ENCODE data around the gene NDUFAF4. TPM values are rescaled to one million over a fixed set of nuclear protein-coding genes. Genes with fewer than 3 reads are reported as not detected.
A peak's percentile ranks its signal among the peaks of the same experiment; 100 is the strongest.

Gene NDUFAF4
- total and polyA plus RNA-seq, 4 donors = 9.7 to 38.7 (median 15.9) TPM

- Histone ChIP-seq H3K27ac (ENCODE audit: low read depth in 1 of 2, low read length in 1 of 2) (no peak overlapping the region), H3K27me3 (ENCODE audit: control insufficient read depth in 3 of 3, insufficient read depth in 3 of 3, low read length in 2 of 3) (no peaks in the 10 kb centered on the region), H3K36me3 (ENCODE audit: control insufficient read depth in 4 of 4, insufficient read depth in 4 of 4, low read length in 4 of 4) (peaks cover 0 to 2% (median 0%) of the 10 kb centered on the region in 4 donors), H3K4me3 (no peak overlapping the region), H3K9me3 (ENCODE audit: control insufficient read depth in 4 of 4, insufficient read depth in 3 of 4, low read length in 3 of 4) (no peaks in the 10 kb centered on the region), H3K4me1 (ENCODE audit: control insufficient read depth in 5 of 5, insufficient read depth in 5 of 5, low read length in 5 of 5) (peaks cover 0 to 20% (median 9%) of the 10 kb centered on the region in 5 donors), H3K9ac (ENCODE audit: insufficient read depth in 1 of 2, low read length in 2 of 2) (no peak overlapping the region)
- ATAC-seq (ENCODE audit: insufficient read depth, low FRiP score) = no peak
- 81 to 83% methylated on average over 2 of the region's 2 CpGs for WGBS, 2 donors
- peak in 2 of 3 donors; percentile 54 to 71 for DNase-seq
- no peak for TF ChIP-seq CTCF (IDR thresholded peaks at IDR 0.05; ENCODE audit: control extremely low read depth, extremely low read depth)
Measured at GRCh38 chr6:96899451-96899998, 1.8 kb upstream of the NDUFAF4 start.

GRCh38 chr6:96899019-96899418 lies 1.3 kb upstream of the NDUFAF4 start:
- no peak overlapping the region for H3K4me3 ChIP-seq
- TF ChIP-seq CTCF (IDR thresholded peaks at IDR 0.05; ENCODE audit: control extremely low read depth, extremely low read depth) = peak; percentile 33
- peak overlapping the region in 1 of 2 donors; percentile 6 for H3K9ac ChIP-seq (ENCODE audit: insufficient read depth in 1 of 2, low read length in 2 of 2)
- H3K4me1 ChIP-seq (ENCODE audit: control insufficient read depth in 5 of 5, insufficient read depth in 5 of 5, low read length in 5 of 5) = peaks cover 0 to 20% (median 11%) of the 10 kb centered on the region in 5 donors
- H3K27me3 ChIP-seq (ENCODE audit: control insufficient read depth in 3 of 3, insufficient read depth in 3 of 3, low read length in 2 of 3) = no peaks in the 10 kb centered on the region
- no peak for ATAC-seq (ENCODE audit: insufficient read depth, low FRiP score)
- DNase-seq = peak in 2 of 3 donors; percentile 58 to 68
- no peaks in the 10 kb centered on the region for H3K9me3 ChIP-seq (ENCODE audit: control insufficient read depth in 4 of 4, insufficient read depth in 3 of 4, low read length in 3 of 4)
- peaks cover 2 to 4% (median 3%) of the 10 kb centered on the region in 4 donors for H3K36me3 ChIP-seq (ENCODE audit: control insufficient read depth in 4 of 4, insufficient read depth in 4 of 4, low read length in 4 of 4)
- peak overlapping the region in 1 of 2 donors; percentile 21 for H3K27ac ChIP-seq (ENCODE audit: low read depth in 1 of 2, low read length in 1 of 2)
- WGBS, 2 donors = 18 to 21% methylated on average over 3 of the region's 3 CpGs

GRCh38 chr6:96898241-96898851 lies 655 bp upstream of the NDUFAF4 start:
- H3K4me1 ChIP-seq (ENCODE audit: control insufficient read depth in 5 of 5, insufficient read depth in 5 of 5, low read length in 5 of 5) = peaks cover 0 to 20% (median 12%) of the 10 kb centered on the region in 5 donors
- peak overlapping the region; percentile 92 to 98 for H3K27ac ChIP-seq (ENCODE audit: low read depth in 1 of 2, low read length in 1 of 2)
- no peak for ATAC-seq (ENCODE audit: insufficient read depth, low FRiP score)
- TF ChIP-seq CTCF (IDR thresholded peaks at IDR 0.05; ENCODE audit: control extremely low read depth, extremely low read depth) = no peak
- H3K9ac ChIP-seq (ENCODE audit: insufficient read depth in 1 of 2, low read length in 2 of 2) = peak overlapping the region; percentile 66 to 92
- DNase-seq = peak in 1 of 3 donors; percentile 35
- no peaks in the 10 kb centered on the region for H3K27me3 ChIP-seq (ENCODE audit: control insufficient read depth in 3 of 3, insufficient read depth in 3 of 3, low read length in 2 of 3)
- WGBS, 2 donors = 0 to 1% methylated on average over 10 of the region's 10 CpGs
- no peaks in the 10 kb centered on the region for H3K9me3 ChIP-seq (ENCODE audit: control insufficient read depth in 4 of 4, insufficient read depth in 3 of 4, low read length in 3 of 4)
- peaks cover 3 to 5% (median 4%) of the 10 kb centered on the region in 4 donors for H3K36me3 ChIP-seq (ENCODE audit: control insufficient read depth in 4 of 4, insufficient read depth in 4 of 4, low read length in 4 of 4)
- peak overlapping the region; percentile 95 for H3K4me3 ChIP-seq

Measured in lung (tissue), 12 donors.